DOHH2 (cell line): ENCODE measurements around the gene IGSF9.
A peak's percentile ranks its signal among the peaks of the same experiment; 100 is the strongest.

Experiments
- H3F3A ChIP-seq: fragments of 200-600 bp; sonication (generic), shearing (Covaris generic); 2 replicates; pipeline ENCODE4 v1.6.0; 2016; ENCODE audit warnings: antibody characterized with exemption, mild to moderate bottlenecking; ENCODE audit not compliant: control insufficient read depth, insufficient read depth
- H3K27ac ChIP-seq: fragments of 200-600 bp; sonication (generic); 2 replicates; pipeline ENCODE4 v1.5.1; 2014; ENCODE audit warnings: low read depth, mild to moderate bottlenecking, low read length, moderate library complexity
- H3K27me3 ChIP-seq: fragments of 200-600 bp; sonication (generic); 2 replicates; pipeline ENCODE4 v1.6.1; 2014; ENCODE audit warnings: mild to moderate bottlenecking, low read length, mixed read lengths; ENCODE audit not compliant: control insufficient read depth
- H3K36me3 ChIP-seq: fragments of 200-600 bp; sonication (generic); 2 replicates; pipeline ENCODE4 v1.6.1; 2014; ENCODE audit warnings: mild to moderate bottlenecking, low read length, moderate library complexity, mixed read lengths; ENCODE audit not compliant: control insufficient read depth
- H3K4me1 ChIP-seq: fragments of 200-600 bp; sonication (generic); 2 replicates; pipeline ENCODE4 v1.6.1; 2014; ENCODE audit warnings: mild to moderate bottlenecking, low read length, mixed read lengths; ENCODE audit not compliant: control insufficient read depth
- H3K4me2 ChIP-seq: fragments of 200-600 bp; sonication (generic); 2 replicates; pipeline ENCODE4 v1.6.0; 2014; ENCODE audit warnings: mild to moderate bottlenecking, low read length, moderate library complexity
- H3K4me3 ChIP-seq: fragments of 200-600 bp; sonication (generic); 2 replicates; pipeline ENCODE4 v1.5.1; 2014; ENCODE audit warnings: mild to moderate bottlenecking, low read length, mixed read lengths
- H3K79me2 ChIP-seq: fragments of 200-600 bp; sonication (generic); 2 replicates; pipeline ENCODE4 v1.6.1; 2014; ENCODE audit warnings: mild to moderate bottlenecking, low read length, mixed read lengths; ENCODE audit not compliant: control insufficient read depth
- H3K9me2 ChIP-seq: fragments of 200-600 bp; sonication (generic); replicated peaks from 2 replicates; pipeline ENCODE4 v1.6.1; 2014; ENCODE audit warnings: mild to moderate bottlenecking, low read length, mixed read lengths; ENCODE audit not compliant: control insufficient read depth
- H3K9me3 ChIP-seq: fragments of 200-600 bp; sonication (generic); 2 replicates; pipeline ENCODE4 v1.6.1; 2014; ENCODE audit warnings: antibody characterized with exemption, low read length, mixed read lengths; ENCODE audit not compliant: control insufficient read depth, insufficient read depth
- H4K20me1 ChIP-seq: fragments of 200-600 bp; sonication (generic); 2 replicates; pipeline ENCODE4 v1.6.0; 2014; ENCODE audit warnings: low read depth, mild to moderate bottlenecking, antibody characterized with exemption, low read length, moderate library complexity; ENCODE audit not compliant: control insufficient read depth, insufficient read depth
- EZH2phosphoT487 ChIP-seq: fragments of 200-600 bp; sonication (generic); IDR thresholded peaks from 2 replicates; pipeline ENCODE4 v1.6.1; 2017; ENCODE audit warnings: borderline replicate concordance, mild to moderate bottlenecking, antibody characterized with exemption, low read length, moderate library complexity, mixed read lengths
- TF ChIP-seq, protein P1 (sequence below): fragments of 200-600 bp; sonication (generic); IDR thresholded peaks from one replicate; pipeline ENCODE4 v1.5.1; 2014; ENCODE audit warnings: antibody characterized with exemption, mild to moderate bottlenecking, low read depth, low read length; ENCODE audit not compliant: poor library complexity, severe bottlenecking

IGSF9 gene

DNA sequence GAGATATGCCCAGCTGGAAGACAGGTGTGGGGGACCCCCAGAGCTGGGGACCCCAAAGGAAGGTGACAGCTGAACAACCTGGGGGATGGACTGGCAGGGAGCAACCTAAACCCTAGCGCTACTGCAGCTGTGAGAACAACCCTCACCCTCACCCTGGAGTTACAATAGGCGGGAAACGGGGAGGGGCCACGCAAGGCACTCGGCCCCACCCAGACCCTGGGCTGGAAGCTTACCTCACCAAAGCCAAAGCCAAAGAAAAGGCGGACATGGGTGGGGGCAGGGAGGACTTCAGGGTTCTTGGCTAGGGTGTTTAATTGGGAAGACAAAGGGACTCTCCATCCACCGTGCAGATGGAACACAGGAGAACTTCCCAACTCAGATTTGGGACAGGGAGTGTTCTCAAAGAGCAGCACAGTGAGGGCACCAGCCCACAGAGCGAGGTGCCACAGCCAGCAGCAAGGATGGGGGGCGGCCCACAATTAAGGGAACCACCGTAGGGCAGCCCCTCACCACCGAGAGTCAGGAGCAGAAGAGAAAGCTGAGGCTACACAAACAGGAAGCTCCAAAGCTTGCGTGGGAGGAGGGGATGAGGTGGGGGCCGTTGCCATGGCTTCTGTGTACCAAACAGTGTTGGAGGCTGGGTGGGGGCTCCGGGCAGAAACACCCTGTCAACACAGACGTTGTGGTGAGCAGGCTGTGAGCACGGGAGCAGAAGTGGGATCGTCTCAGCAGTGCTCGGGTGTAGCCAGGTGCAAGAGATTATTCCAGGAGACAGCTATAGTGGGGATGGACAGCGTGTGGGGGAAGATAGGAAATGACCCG lies 22.0 kb downstream of the IGSF9 start:
- peak overlapping the region; percentile 90 for H3K4me2 ChIP-seq

GRCh38 chr1:159922511-159923202 lies 22.8 kb downstream of the IGSF9 start:
- H3K27me3 ChIP-seq: no peaks in the 10 kb centered on the region
- H3K9me2 ChIP-seq: no peaks in the 10 kb centered on the region
- peaks cover 25% of the 10 kb centered on the region for H4K20me1 ChIP-seq
- peaks cover 68% of the 10 kb centered on the region for H3K79me2 ChIP-seq
- no peak for TF ChIP-seq EZH2phosphoT487
- TF ChIP-seq, protein P1, sequence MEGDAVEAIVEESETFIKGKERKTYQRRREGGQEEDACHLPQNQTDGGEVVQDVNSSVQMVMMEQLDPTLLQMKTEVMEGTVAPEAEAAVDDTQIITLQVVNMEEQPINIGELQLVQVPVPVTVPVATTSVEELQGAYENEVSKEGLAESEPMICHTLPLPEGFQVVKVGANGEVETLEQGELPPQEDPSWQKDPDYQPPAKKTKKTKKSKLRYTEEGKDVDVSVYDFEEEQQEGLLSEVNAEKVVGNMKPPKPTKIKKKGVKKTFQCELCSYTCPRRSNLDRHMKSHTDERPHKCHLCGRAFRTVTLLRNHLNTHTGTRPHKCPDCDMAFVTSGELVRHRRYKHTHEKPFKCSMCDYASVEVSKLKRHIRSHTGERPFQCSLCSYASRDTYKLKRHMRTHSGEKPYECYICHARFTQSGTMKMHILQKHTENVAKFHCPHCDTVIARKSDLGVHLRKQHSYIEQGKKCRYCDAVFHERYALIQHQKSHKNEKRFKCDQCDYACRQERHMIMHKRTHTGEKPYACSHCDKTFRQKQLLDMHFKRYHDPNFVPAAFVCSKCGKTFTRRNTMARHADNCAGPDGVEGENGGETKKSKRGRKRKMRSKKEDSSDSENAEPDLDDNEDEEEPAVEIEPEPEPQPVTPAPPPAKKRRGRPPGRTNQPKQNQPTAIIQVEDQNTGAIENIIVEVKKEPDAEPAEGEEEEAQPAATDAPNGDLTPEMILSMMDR: no peak
- H3K4me3 ChIP-seq: peak overlapping the region; percentile 99
- H3K27ac ChIP-seq: peak overlapping the region; percentile 76
- peaks cover 73% of the 10 kb centered on the region for H3K36me3 ChIP-seq
- H3K4me2 ChIP-seq: peak overlapping the region; percentile 90
- H3K9me3 ChIP-seq: no peaks in the 10 kb centered on the region
- peaks cover 42% of the 10 kb centered on the region for H3K4me1 ChIP-seq
- no peaks in the 10 kb centered on the region; the same call in 1 of the 2 replicates for H3F3A ChIP-seq

More for the DNA sequence above, 22.0 kb downstream of the IGSF9 start:
- Histone ChIP-seq H3K79me2 (peaks cover 68% of the 10 kb centered on the region), H3F3A (no peaks in the 10 kb centered on the region; the same call in 1 of the 2 replicates), H3K27me3 (no peaks in the 10 kb centered on the region), H3K27ac (peak overlapping the region; percentile 76), H3K9me2 (no peaks in the 10 kb centered on the region), H4K20me1 (peaks cover 25% of the 10 kb centered on the region), H3K36me3 (peaks cover 65% of the 10 kb centered on the region), H3K4me3 (peak overlapping the region; percentile 99), H3K4me1 (peaks cover 42% of the 10 kb centered on the region), H3K9me3 (no peaks in the 10 kb centered on the region)
- TF ChIP-seq EZH2phosphoT487: no peak
- TF ChIP-seq, protein P1: no peak

DNA sequence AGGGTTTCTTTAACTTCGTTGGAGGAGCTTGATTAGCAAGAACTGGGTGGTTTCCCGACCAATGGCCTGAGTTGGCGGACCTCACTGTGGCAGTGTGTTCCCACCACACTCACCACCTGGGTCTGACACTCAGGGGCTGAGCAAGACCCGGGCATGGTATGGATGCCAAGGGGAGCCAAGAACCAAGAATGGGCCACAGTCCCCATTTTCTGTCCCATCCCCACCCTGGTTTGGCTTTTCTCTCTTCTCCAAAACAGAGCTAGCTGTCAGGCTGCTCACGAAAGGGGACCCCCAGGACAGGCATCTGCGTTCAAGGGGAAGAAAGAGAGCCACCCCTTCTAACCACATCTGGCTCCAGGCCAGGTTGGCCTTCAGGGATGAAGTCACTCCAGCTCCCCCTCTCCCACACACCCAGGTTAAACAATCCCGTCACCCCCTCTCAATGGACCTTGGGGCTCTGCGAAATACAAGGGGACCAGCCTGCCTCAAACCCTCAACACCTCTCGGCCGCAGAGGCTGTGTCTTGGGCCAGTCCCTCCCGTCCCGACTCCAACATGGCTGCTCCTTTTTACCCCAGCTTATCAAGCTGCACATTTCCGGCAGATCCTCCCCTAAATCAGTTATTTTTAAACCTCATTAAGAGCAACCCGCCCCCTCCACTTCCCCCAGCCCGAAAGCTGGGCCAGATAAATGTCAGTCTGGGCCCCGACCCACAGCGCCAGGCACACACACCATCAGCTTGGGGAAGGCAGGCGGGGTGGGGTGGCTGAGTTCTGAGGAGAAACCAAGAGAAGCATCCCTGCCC lies 23.5 kb downstream of the IGSF9 start:
- H3K9me2 ChIP-seq: no peaks in the 10 kb centered on the region
- no peaks in the 10 kb centered on the region for H3K9me3 ChIP-seq
- peaks cover 68% of the 10 kb centered on the region for H3K79me2 ChIP-seq
- peaks cover 25% of the 10 kb centered on the region for H4K20me1 ChIP-seq
- TF ChIP-seq EZH2phosphoT487: no peak
- TF ChIP-seq, protein P1: no peak
- H3K4me1 ChIP-seq: peaks cover 42% of the 10 kb centered on the region
- H3K4me3 ChIP-seq: peak overlapping the region; percentile 99
- H3K36me3 ChIP-seq: peaks cover 77% of the 10 kb centered on the region
- no peaks in the 10 kb centered on the region; the same call in 1 of the 2 replicates for H3F3A ChIP-seq
- peak overlapping the region; percentile 76 for H3K27ac ChIP-seq
- H3K27me3 ChIP-seq: no peaks in the 10 kb centered on the region
- H3K4me2 ChIP-seq: peak overlapping the region; percentile 90
